Uterine smooth muscle cell (primary cell): Measurements from ENCODE around the gene CFAP210. TPM values are rescaled to one million over a fixed set of nuclear protein-coding genes. Genes with fewer than 3 reads are reported as not detected.

Experiments used
- total RNA-seq: library from RNA; depleted of rRNA; stranded (reverse); fragments of >200 nt; gene quantifications from 2 replicates; pipeline ENCODE4 v1.2.3, GENCODE V29; 2014

CFAP210 gene, protein sequence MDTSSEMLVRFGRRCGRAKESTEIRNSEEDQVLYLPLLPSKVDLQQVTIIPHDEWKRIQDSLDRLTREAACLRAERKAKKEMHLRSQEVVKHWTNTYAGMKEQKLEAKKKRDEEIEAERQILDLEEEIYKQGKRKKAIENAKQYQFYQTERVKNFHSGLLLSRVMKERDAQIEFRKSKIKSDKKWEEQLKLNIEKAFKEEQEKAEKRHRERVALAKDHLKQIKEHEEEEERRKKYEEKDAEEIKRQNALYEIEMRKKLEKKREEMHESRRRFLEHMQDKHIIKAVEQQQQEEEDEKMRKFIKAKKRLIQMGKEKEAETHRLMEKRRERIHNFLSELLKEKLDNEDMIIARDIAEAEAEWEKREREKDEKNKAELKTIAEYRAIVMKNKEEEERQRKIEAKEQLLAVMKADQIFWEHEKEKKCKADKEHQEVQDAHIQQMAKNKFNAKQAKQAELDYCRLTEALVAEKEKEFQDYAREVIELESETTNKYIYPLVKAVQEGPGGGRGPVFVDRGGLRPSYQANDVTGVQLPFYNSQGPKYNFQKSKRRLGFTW
- under 0.01 TPM in 1 of 2 replicates, not detected in the other for total RNA-seq

DNA sequence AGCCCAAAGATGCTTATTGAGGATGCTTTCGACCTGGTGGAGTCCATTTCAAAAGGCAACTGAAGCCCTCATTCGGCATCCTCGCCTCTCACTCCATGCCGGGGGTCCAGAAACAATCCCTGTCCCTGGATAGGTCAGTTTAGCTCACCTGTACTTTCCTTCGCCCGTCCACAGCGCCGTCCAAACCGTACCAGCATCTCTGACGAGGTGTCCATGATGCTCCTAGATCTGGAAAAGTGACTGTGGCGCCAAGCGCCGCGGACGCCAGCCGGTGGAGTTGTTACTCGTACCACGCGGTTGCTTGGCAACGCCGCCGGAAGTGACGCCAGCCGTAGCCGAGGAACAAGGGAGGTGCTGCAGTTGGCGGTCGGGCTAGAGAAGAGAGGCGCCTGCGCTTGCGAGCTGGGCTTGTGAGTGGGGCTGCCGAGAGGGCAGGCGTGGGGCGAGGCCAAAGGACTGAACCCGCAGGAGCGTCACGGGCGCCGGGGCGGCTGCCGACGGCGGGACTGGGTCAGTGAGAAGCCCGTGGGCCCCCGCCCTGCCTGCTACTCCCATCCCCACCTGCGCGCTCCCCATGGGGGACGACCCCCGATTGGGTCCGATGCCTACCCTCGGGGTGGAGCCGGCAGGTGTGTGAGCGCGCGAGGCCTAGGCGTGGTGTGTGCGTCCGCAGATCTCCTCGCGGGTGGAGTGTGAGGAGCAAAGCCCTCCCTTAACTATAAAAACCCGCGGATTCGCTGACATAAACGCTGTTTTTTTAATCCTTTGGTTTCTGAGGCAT is at the start of gene CFAP210, which contains the start of gene PHOSPHO2:
TSS of gene CFAP210 (minus strand) at position 293 of the 781 bp plus-strand sequence. CDS start at position 215, 78 bp downstream.
TSS of gene PHOSPHO2 (plus strand) at position 357 of the 781 bp plus-strand sequence. CDS start 6,503 bp downstream, outside the sequence.

Other genes with a start within 250 kb of the CFAP210 start
- gene BBS5, start 214.9 kb downstream of the CFAP210 start, total RNA-seq = 6.0 and 6.6 TPM in 2 replicates
- 0.33 and 0.50 TPM in 2 replicates for gene KLHL41, start 184.7 kb downstream of the CFAP210 start, total RNA-seq
- 14.3 and 14.5 TPM in 2 replicates for gene FASTKD1, start 120.5 kb downstream of the CFAP210 start, total RNA-seq
- gene PPIG, start 110.1 kb downstream of the CFAP210 start, total RNA-seq = 33.3 and 39.9 TPM in 2 replicates
- 1.5 and 2.2 TPM in 2 replicates for gene PHOSPHO2, start 64 bp upstream of the CFAP210 start, total RNA-seq
- 5.1 and 5.4 TPM in 2 replicates for gene KLHL23, start 39.4 kb upstream of the CFAP210 start, total RNA-seq
- 102 and 142 TPM in 2 replicates for gene SSB, start 104.5 kb upstream of the CFAP210 start, total RNA-seq
- gene METTL5, start 130.5 kb upstream of the CFAP210 start, total RNA-seq = 50.2 and 64.9 TPM in 2 replicates
- 51.0 and 54.5 TPM in 2 replicates for gene UBR3, start 133.0 kb upstream of the CFAP210 start, total RNA-seq